ENCODE measurements around the gene HSPG2. TPM values are rescaled to one million over a fixed set of nuclear protein-coding genes. Genes with fewer than 3 reads are reported as not detected.

The HSPG2 gene
- total and polyA plus RNA-seq, 9 of the 15 experiments (the other 6 are each of a cell fraction or from before 2014, with no cell fraction given), result 0.14 to 160 (median 15.7) TPM

GRCh38 chr1:21963477-21964217, 26.5 kb upstream of the HSPG2 start (continued):
- TF ChIP-seq CREBBP (IDR thresholded peaks at IDR 0.05; ENCODE audit: low read depth, low read length), result no peak
- no peak for TF ChIP-seq BRD4 (IDR thresholded peaks at IDR 0.05)
- no peak for TF ChIP-seq THAP12 (CRISPR knock-in tag; IDR thresholded peaks at IDR 0.05)
- TF ChIP-seq CUX1 (CRISPR knock-in tag; IDR thresholded peaks at IDR 0.05), result no peak
- no peak for TF ChIP-seq ZNF354B (CRISPR knock-in tag; IDR thresholded peaks at IDR 0.05)
- no peak for TF ChIP-seq ZNF764 (CRISPR knock-in tag; IDR thresholded peaks at IDR 0.05; ENCODE audit: low read depth)
- TF ChIP-seq ZNF217 (CRISPR knock-in tag; IDR thresholded peaks at IDR 0.05), result no peak
- no peak for TF ChIP-seq TCF7L2 (IDR thresholded peaks at IDR 0.05; ENCODE audit: low read depth, low read length)
- no peak for TF ChIP-seq ZNF583 (CRISPR knock-in tag; IDR thresholded peaks at IDR 0.05)
- TF ChIP-seq ZNF134 (CRISPR knock-in tag; conservative IDR thresholded peaks at IDR 0.05), result no peak
- no peak for TF ChIP-seq RBM17 (IDR thresholded peaks at IDR 0.05; ENCODE audit: borderline replicate concordance, low read depth, low read length)
- no peak for TF ChIP-seq FOS (IDR thresholded peaks at IDR 0.05; ENCODE audit: extremely low read depth, insufficient read length)
- TF ChIP-seq PPARD (CRISPR knock-in tag; IDR thresholded peaks at IDR 0.05), result no peak
- TF ChIP-seq BRD9 (IDR thresholded peaks at IDR 0.05; ENCODE audit: low read depth, partially characterized antibody), result no peak
- no peak for TF ChIP-seq MECOM (CRISPR knock-in tag; IDR thresholded peaks at IDR 0.05)
- no peak for TF ChIP-seq POLR3A (IDR thresholded peaks at IDR 0.05; ENCODE audit: borderline replicate concordance, extremely low read depth, insufficient read depth, insufficient read length)
- TF ChIP-seq GTF2E2 (tag; IDR thresholded peaks at IDR 0.05), result no peak
- TF ChIP-seq TSC22D4 (tag; IDR thresholded peaks at IDR 0.05), result no peak
